ENCODE data around the gene SLC37A2. TPM values are rescaled to one million over a fixed set of nuclear protein-coding genes. Genes with fewer than 3 reads are reported as not detected.
A peak's percentile ranks its signal among the peaks of the same experiment; 100 is the strongest.

SLC37A2 gene
- total and polyA plus RNA-seq, 2 of the 13 experiments (the other 11 are each of a cell fraction or from before 2014, with no cell fraction given), result 4.6 to 7.1 TPM

- ATAC-seq (peak; percentile 87), FAIRE-seq (peak; percentile 83), DNase-seq (ENCODE audit: low spot score) (peak; percentile 47)
- intact Hi-C loops (cut with micrococcal nuclease; ENCODE audit: unreplicated experiment) (loop anchor here (1.0 kb wide), 5 partner anchors 23 to 257 kb away; no protein-coding TSS in a partner anchor), in situ Hi-C loops (cut with HindIII; ENCODE audit: extremely low pct_ligation_motif_present, low pct_unique_long_range_greater_than_20kb) (loop anchor here (5.0 kb wide), 1 partner anchor 51 kb away; no protein-coding TSS in a partner anchor)
- Histone ChIP-seq H3K9ac (ENCODE audit: insufficient read depth, low read depth, low read length) (no peak overlapping the region), H3K79me2 (ENCODE audit: insufficient read depth, low read length) (no peaks in the 10 kb centered on the region), H3K4me2 (ENCODE audit: low read depth, low read length) (peak overlapping the region; percentile 10; the same call in 1 of the 2 replicates), H2AFZ (ENCODE audit: low read length) (no peak overlapping the region), H3K36me3 (replicated peaks in 1 of 2; ENCODE audit: control insufficient read depth in 1 of 2, insufficient read depth in 2 of 2, low read length in 2 of 2) (no peaks in the 10 kb centered on the region), H3K27ac (ENCODE audit: extremely low read length, insufficient read depth, low read length) (no peak overlapping the region), H4K20me1 (ENCODE audit: insufficient read depth, low read length) (no peaks in the 10 kb centered on the region), H3K27me3 (ENCODE audit: control insufficient read depth in 1 of 2, insufficient read depth in 2 of 2, low read length in 2 of 2) (no peaks in the 10 kb centered on the region), H3K4me1 (ENCODE audit: insufficient read depth, low read length) (peaks cover 8% of the 10 kb centered on the region), H3K4me3 (replicated peaks in 1 of 3; ENCODE audit: insufficient read depth in 1 of 3, low read depth in 2 of 3, low read length in 3 of 3) (no peak overlapping the region), H3K9me3 (ENCODE audit: low read length) (no peaks in the 10 kb centered on the region)
- WGBS (ENCODE audit: low lambda C conversion rate), result 65% methylated on average over 5 of the region's 5 CpGs
- no TSS peak for BruUV-seq (replicated peaks)
- POLR2A ChIA-PET, result interaction anchor here (0.9 to 1.7 kb wide), 6 partner anchors 9 to 138 kb away, joined by 3 to 7 read pairs (median 4); partner anchors contain the start of gene TMEM218
- CTCF ChIA-PET (ENCODE audit: low intra/inter-chr PET ratio, low total read pairs), result interaction anchor here (1.3 to 2.1 kb wide), 6 partner anchors 22 to 257 kb away, joined by 7 to 11 read pairs (median 8); no protein-coding TSS in a partner anchor
- no peak for TF ChIP-seq THRA (CRISPR knock-in tag; IDR thresholded peaks at IDR 0.05; ENCODE audit: borderline replicate concordance)
- no peak for TF ChIP-seq CHD2 (IDR thresholded peaks at IDR 0.05; ENCODE audit: low read depth, low read length)
- peak; percentile 45; the same call in 1 of the 2 replicates for TF ChIP-seq ELF1 (CRISPR knock-in tag; IDR thresholded peaks at IDR 0.05)
- peak; percentile 52; the same call in 1 of the 2 replicates for TF ChIP-seq ELF3 (CRISPR knock-in tag; IDR thresholded peaks at IDR 0.05)
- TF ChIP-seq EEA1 (CRISPR knock-in tag; IDR thresholded peaks at IDR 0.05; ENCODE audit: borderline replicate concordance), result no peak
- peak; percentile 69 for TF ChIP-seq SMC3 (IDR thresholded peaks at IDR 0.05; ENCODE audit: low read length)
- TF ChIP-seq ATF7 (IDR thresholded peaks at IDR 0.05), result peak; percentile 39; the same call in 1 of the 2 replicates
- no peak for TF ChIP-seq ATF7 (CRISPR knock-in tag; IDR thresholded peaks at IDR 0.05)
- TF ChIP-seq CTCF (CRISPR knock-in tag; IDR thresholded peaks at IDR 0.05), result peak; percentile 78
- TF ChIP-seq HMGXB4 (CRISPR knock-in tag; IDR thresholded peaks at IDR 0.05; ENCODE audit: borderline replicate concordance in 1 of 2, low read depth in 1 of 2), result 0 out of 4 replicates have a peak, but pooled peaks of 1 of the 2 experiments have one; percentile 37
- TF ChIP-seq ERF (CRISPR knock-in tag; IDR thresholded peaks at IDR 0.05), result 0 out of 2 replicates have a peak, but pooled peaks have one; percentile 32
- TF ChIP-seq STAG1 (CRISPR knock-in tag; IDR thresholded peaks at IDR 0.05), result peak; percentile 85
- peak; percentile 64; the same call in 1 of the 2 replicates for TF ChIP-seq RAD21 (CRISPR knock-in tag; IDR thresholded peaks at IDR 0.05)
- TF ChIP-seq ATF2 (CRISPR knock-in tag; IDR thresholded peaks at IDR 0.05), result 0 out of 2 replicates have a peak, but pooled peaks have one; percentile 13
- no peak for TF ChIP-seq CSRNP1 (CRISPR knock-in tag; IDR thresholded peaks at IDR 0.05)
Measured at GRCh38 chr11:125091247-125091876, 28.3 kb downstream of the SLC37A2 start.
